SU-DHL-6 (cell line): ENCODE measurements around the gene ADSL.

Experiments
- H2AFZ ChIP-seq: fragments of 200-600 bp; sonication (generic); 2 replicates; pipeline ENCODE4 v1.6.1; 2014; ENCODE audit warnings: low read depth, mild to moderate bottlenecking, moderate library complexity, mixed read lengths, antibody characterized with exemption, low read length; ENCODE audit not compliant: severe bottlenecking
- H3F3A ChIP-seq: fragments of 200-600 bp; shearing (Covaris generic); 2 replicates; pipeline ENCODE4 v1.6.0; 2016; ENCODE audit warnings: antibody characterized with exemption, mild to moderate bottlenecking; ENCODE audit not compliant: insufficient read depth
- H3K27ac ChIP-seq: fragments of 200-600 bp; sonication (generic); 2 replicates; pipeline ENCODE4 v1.5.1; 2016; ENCODE audit warnings: low read depth, mild to moderate bottlenecking, low read length, moderate library complexity, mixed read lengths
- H3K27me3 ChIP-seq: fragments of 200-600 bp; sonication (generic), shearing (Covaris generic); 2 replicates; pipeline ENCODE4 v1.6.0; 2014; ENCODE audit warnings: mild to moderate bottlenecking, low read length
- H3K36me3 ChIP-seq: fragments of 200-600 bp; sonication (generic); 2 replicates; pipeline ENCODE4 v1.6.1; 2014; ENCODE audit warnings: mild to moderate bottlenecking, low read length, mixed read lengths
- H3K4me2 ChIP-seq: fragments of 300-600, 200-600 bp; shearing (Covaris generic), sonication (generic); 2 replicates; pipeline ENCODE4 v1.6.0; 2014; ENCODE audit warnings: low read length, low read depth, mild to moderate bottlenecking; ENCODE audit not compliant: poor library complexity, severe bottlenecking
- H3K4me3 ChIP-seq: fragments of 200-600 bp; sonication (generic); 2 replicates; pipeline ENCODE4 v1.5.1; 2014; ENCODE audit warnings: antibody characterized with exemption, low read length, mild to moderate bottlenecking, mixed read lengths; ENCODE audit not compliant: insufficient read depth, poor library complexity, severe bottlenecking
- H3K79me2 ChIP-seq: fragments of 200-600 bp; sonication (generic); 2 replicates; pipeline ENCODE4 v1.6.1; 2014; ENCODE audit warnings: mild to moderate bottlenecking, low read length, moderate library complexity; ENCODE audit not compliant: insufficient read depth
- H3K9ac ChIP-seq: fragments of 200-600 bp; sonication (generic); 2 replicates; pipeline ENCODE4 v1.7.0; 2014; ENCODE audit warnings: mild to moderate bottlenecking, low read length
- H3K9me2 ChIP-seq: fragments of 200-600 bp; sonication (generic); replicated peaks from 2 replicates; pipeline ENCODE4 v1.6.1; 2014; ENCODE audit warnings: low read length; ENCODE audit not compliant: insufficient read depth
- H3K9me3 ChIP-seq: fragments of 200-600 bp; sonication (generic); 2 replicates; pipeline ENCODE4 v1.6.1; 2014; ENCODE audit warnings: low read length, mixed read lengths; ENCODE audit not compliant: insufficient read depth
- H4K20me1 ChIP-seq: fragments of 200-600 bp; sonication (generic); 2 replicates; pipeline ENCODE4 v1.6.1; 2014; ENCODE audit warnings: low read depth, mild to moderate bottlenecking, antibody characterized with exemption, low read length, moderate library complexity, mixed read lengths
- EZH2phosphoT487 ChIP-seq: fragments of 200-600 bp; sonication (generic), shearing (Covaris generic); conservative IDR thresholded peaks from 2 replicates; pipeline ENCODE4 v1.6.1; 2018; ENCODE audit warnings: mild to moderate bottlenecking, antibody characterized with exemption, low read length, moderate library complexity, mixed read lengths
- TF ChIP-seq, protein P1 (sequence below): fragments of 200-600 bp; sonication (generic); IDR thresholded peaks from one replicate; pipeline ENCODE4 v1.5.1; 2017; ENCODE audit warnings: antibody characterized with exemption, mild to moderate bottlenecking, low read length, moderate library complexity; ENCODE audit not compliant: insufficient read depth, poor library complexity, severe bottlenecking

The ADSL gene

GRCh38 chr22:40387746-40388145, 41.4 kb downstream of the ADSL start:
- Histone ChIP-seq H3K79me2 (peaks cover 78% of the 10 kb centered on the region), H2AFZ (no peak overlapping the region), H3K27me3 (no peaks in the 10 kb centered on the region), H3K4me2 (no peak overlapping the region), H3K36me3 (no peaks in the 10 kb centered on the region), H4K20me1 (no peaks in the 10 kb centered on the region), H3K9ac (no peak overlapping the region), H3K9me2 (no peaks in the 10 kb centered on the region), H3K9me3 (no peaks in the 10 kb centered on the region), H3F3A (peaks cover 15% of the 10 kb centered on the region; the same call in 1 of the 2 replicates), H3K27ac (no peak overlapping the region), H3K4me3 (no peak overlapping the region)
- TF ChIP-seq EZH2phosphoT487 = no peak
- TF ChIP-seq, protein P1, sequence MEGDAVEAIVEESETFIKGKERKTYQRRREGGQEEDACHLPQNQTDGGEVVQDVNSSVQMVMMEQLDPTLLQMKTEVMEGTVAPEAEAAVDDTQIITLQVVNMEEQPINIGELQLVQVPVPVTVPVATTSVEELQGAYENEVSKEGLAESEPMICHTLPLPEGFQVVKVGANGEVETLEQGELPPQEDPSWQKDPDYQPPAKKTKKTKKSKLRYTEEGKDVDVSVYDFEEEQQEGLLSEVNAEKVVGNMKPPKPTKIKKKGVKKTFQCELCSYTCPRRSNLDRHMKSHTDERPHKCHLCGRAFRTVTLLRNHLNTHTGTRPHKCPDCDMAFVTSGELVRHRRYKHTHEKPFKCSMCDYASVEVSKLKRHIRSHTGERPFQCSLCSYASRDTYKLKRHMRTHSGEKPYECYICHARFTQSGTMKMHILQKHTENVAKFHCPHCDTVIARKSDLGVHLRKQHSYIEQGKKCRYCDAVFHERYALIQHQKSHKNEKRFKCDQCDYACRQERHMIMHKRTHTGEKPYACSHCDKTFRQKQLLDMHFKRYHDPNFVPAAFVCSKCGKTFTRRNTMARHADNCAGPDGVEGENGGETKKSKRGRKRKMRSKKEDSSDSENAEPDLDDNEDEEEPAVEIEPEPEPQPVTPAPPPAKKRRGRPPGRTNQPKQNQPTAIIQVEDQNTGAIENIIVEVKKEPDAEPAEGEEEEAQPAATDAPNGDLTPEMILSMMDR = no peak

- H3K27me3 ChIP-seq = no peaks in the 10 kb centered on the region
- H3K9me3 ChIP-seq = no peaks in the 10 kb centered on the region
- no peak overlapping the region for H2AFZ ChIP-seq
- peaks cover 81% of the 10 kb centered on the region for H3K79me2 ChIP-seq
- H3K36me3 ChIP-seq = no peaks in the 10 kb centered on the region
- H3K4me3 ChIP-seq = no peak overlapping the region
- no peaks in the 10 kb centered on the region for H4K20me1 ChIP-seq
- no peaks in the 10 kb centered on the region for H3K9me2 ChIP-seq
- peaks cover 15% of the 10 kb centered on the region; the same call in 1 of the 2 replicates for H3F3A ChIP-seq
- TF ChIP-seq, protein P1 = no peak
- TF ChIP-seq EZH2phosphoT487 = no peak
- no peak overlapping the region for H3K27ac ChIP-seq
- H3K4me2 ChIP-seq = no peak overlapping the region
- no peak overlapping the region for H3K9ac ChIP-seq
These were observed 41.9 kb downstream of the ADSL start for GRCh38 chr22:40388231-40388630.

- Histone ChIP-seq H3K27ac (no peak overlapping the region), H3K4me3 (no peak overlapping the region)
These were observed 45.1 kb downstream of the ADSL start for GRCh38 chr22:40391417-40391816.

More at GRCh38 chr22:40391417-40391816, 45.1 kb downstream of the ADSL start:
- no peak for TF ChIP-seq EZH2phosphoT487
- TF ChIP-seq, protein P1 = no peak
- Histone ChIP-seq H3K9me2 (no peaks in the 10 kb centered on the region), H3K9me3 (no peaks in the 10 kb centered on the region), H3K27me3 (no peaks in the 10 kb centered on the region), H3K79me2 (peaks cover 58% of the 10 kb centered on the region), H2AFZ (no peak overlapping the region), H3F3A (peaks cover 21% of the 10 kb centered on the region; the same call in 1 of the 2 replicates), H4K20me1 (no peaks in the 10 kb centered on the region), H3K9ac (no peak overlapping the region), H3K4me2 (no peak overlapping the region), H3K36me3 (no peaks in the 10 kb centered on the region)
